B cell (primary cell): ENCODE results near the gene ZNF277. TPM values are rescaled to one million over a fixed set of nuclear protein-coding genes. Genes with fewer than 3 reads are reported as not detected.

Source experiments
- ATAC-seq: fragments of 200-7000 bp; cut with Tn5 transposase; one replicate; pipeline ENCODE4 v1.10.0; 2021; ENCODE audit warnings: low read depth, mild to moderate bottlenecking, moderate number of reproducible peaks, moderate library complexity
- CTCF ChIA-PET: fragments of 350-600 bp; sonication (Branson Sonifier 250); formaldehyde crosslinking; loops from one replicate; lab custom pipeline; 2021; ENCODE audit warnings: antibody characterized with exemption, inconsistent platforms; lab: Charles Lee
- POLR2A ChIA-PET: fragments of 350-600 bp; sonication (Branson Sonifier 250); formaldehyde crosslinking; loops from one replicate; lab custom pipeline; 2021; ENCODE audit warnings: antibody characterized with exemption; lab: Charles Lee
- DNase-seq: peaks from one replicate; pipeline ENCODE4 v3.0.0; 2013
- H2AFZ ChIP-seq: 2 replicates; pipeline ENCODE4 v1.6.1; 2012; ENCODE audit warnings: mild to moderate bottlenecking, low read depth, low read length; ENCODE audit not compliant: insufficient read depth, poor library complexity, severe bottlenecking
- H3K27ac ChIP-seq, 2 donors: 1 replicate in 1 of 2; 2 replicates in 1 of 2; pipeline ENCODE4 v1.5.1; 2012 to 2013; ENCODE audit warnings: low read length in 2 of 2, mild to moderate bottlenecking in 2 of 2, moderate library complexity in 1 of 2
- H3K27me3 ChIP-seq, 4 experiments: fragments of 200-600 bp in 1 of 4; sonication (generic) in 1 of 4; replicated peaks in 1 of 4; 1 replicate in 2 of 4; 2 replicates in 2 of 4; pipeline versions ENCODE4 v1.6.1 to v1.7.0; 2013 to 2016; ENCODE audit warnings: low read length in 3 of 4, mild to moderate bottlenecking in 2 of 4, mixed read lengths in 1 of 4, moderate library complexity in 1 of 4; ENCODE audit not compliant: insufficient read depth in 4 of 4, control insufficient read depth in 3 of 4; ENCODE audit errors: control extremely low read depth in 1 of 4
- H3K36me3 ChIP-seq, 2 experiments: replicated peaks in 1 of 2; 1 replicate in 1 of 2; 2 replicates in 1 of 2; pipeline versions ENCODE4 v1.6.1 to v1.7.1; 2013; ENCODE audit warnings: low read length in 1 of 2; ENCODE audit not compliant: insufficient read depth in 2 of 2, control insufficient read depth in 1 of 2; ENCODE audit errors: control extremely low read depth in 1 of 2, extremely low read depth in 1 of 2
- H3K4me1 ChIP-seq, 2 donors: fragments of 200-600 bp in 1 of 2; sonication (generic) in 1 of 2; 1 replicate in 1 of 2; 2 replicates in 1 of 2; pipeline versions ENCODE4 v1.5.1 to v1.6.1; 2013 to 2017; ENCODE audit warnings: low read length in 2 of 2; ENCODE audit not compliant: control insufficient read depth in 2 of 2, insufficient read depth in 2 of 2
- H3K4me2 ChIP-seq: replicated peaks from 2 replicates; pipeline ENCODE3; 2012; ENCODE audit warnings: mild to moderate bottlenecking, low read depth, low read length; ENCODE audit not compliant: poor library complexity, severe bottlenecking
- H3K4me3 ChIP-seq, 5 experiments: fragments of 200-600 bp in 1 of 5; sonication (generic) in 1 of 5; 1 replicate in 3 of 5; 2 replicates in 2 of 5; pipeline versions ENCODE4 v1.5.1 to v1.7.0; 2011 to 2016; ENCODE audit warnings: low read length in 4 of 5, mild to moderate bottlenecking in 4 of 5, low read depth in 2 of 5, control low read depth in 1 of 5, moderate library complexity in 1 of 5; ENCODE audit not compliant: insufficient read depth in 1 of 5; ENCODE audit errors: control extremely low read depth in 1 of 5, extremely low read depth in 1 of 5
- H3K79me2 ChIP-seq: fragments of 200-600 bp; sonication (generic); one replicate; pipeline ENCODE4 v1.6.0; 2016; ENCODE audit warnings: low read length; ENCODE audit not compliant: control insufficient read depth, insufficient read depth
- H3K9ac ChIP-seq: fragments of 200-600 bp; sonication (generic); 2 replicates; pipeline ENCODE4 v1.6.1; 2017; ENCODE audit warnings: mild to moderate bottlenecking, low read length, moderate library complexity
- H3K9me3 ChIP-seq, 3 donors: one replicate each; pipeline versions ENCODE4 v1.6.1 to v1.7.1; 2013; ENCODE audit warnings: low read length in 2 of 3; ENCODE audit not compliant: control insufficient read depth in 2 of 3, insufficient read depth in 1 of 3; ENCODE audit errors: control extremely low read depth in 1 of 3
- H4K20me1 ChIP-seq: 2 replicates; pipeline ENCODE4 v1.6.0; 2012; ENCODE audit warnings: mild to moderate bottlenecking, low read length; ENCODE audit not compliant: insufficient read depth, control insufficient read depth, poor library complexity, severe bottlenecking
- H3K27ac Mint-ChIP-seq: one replicate; pipeline ENCODE4 v1.8.0; 2021; ENCODE audit warnings: mixed read lengths
- H3K27me3 Mint-ChIP-seq: one replicate; pipeline ENCODE4 v1.8.0; 2021; ENCODE audit warnings: mixed read lengths
- H3K4me1 Mint-ChIP-seq: one replicate; pipeline ENCODE4 v1.8.0; 2021; ENCODE audit warnings: mixed read lengths
- H3K4me3 Mint-ChIP-seq: one replicate; pipeline ENCODE4 v1.8.0; 2021; ENCODE audit warnings: mixed read lengths
- H3K9me3 Mint-ChIP-seq: one replicate; pipeline ENCODE4 v1.8.0; 2022; ENCODE audit warnings: mixed read lengths; ENCODE audit not compliant: insufficient read depth
- CTCF ChIP-seq: fragments of 200-600 bp; IDR thresholded peaks from one replicate; pipeline ENCODE4 v1.8.0; 2022; ENCODE audit warnings: antibody characterized with exemption, mild to moderate bottlenecking
- EZH2 ChIP-seq: IDR thresholded peaks from 2 replicates; pipeline ENCODE4 v1.6.1; 2012; ENCODE audit warnings: borderline replicate concordance, low read depth, mild to moderate bottlenecking, moderate library complexity, low read length; ENCODE audit not compliant: insufficient read depth, poor library complexity, severe bottlenecking
- WGBS: methylation state at CpG from one replicate; pipeline ENCODE4 v1.1.5; 2013; ENCODE audit warnings: missing lambda C conversion rate; ENCODE audit not compliant: insufficient coverage; 5-methylcytosine and 5-hydroxymethylcytosine counted together
- intact Hi-C: fragments of 100-400 bp; cut with micrococcal nuclease; formaldehyde crosslinking; loops from one replicate; pipeline ENCODE4 v1.10.0; 2022
- polyA plus RNA-seq: library from polyadenylated mRNA; depleted of rRNA; stranded (reverse); fragments of >200 nt; gene quantifications from 2 replicates; pipeline ENCODE4 v1.2.3, GENCODE V29; 2012
- total RNA-seq, 2 donors: library from RNA; stranded (reverse); fragments of 120-200 nt in 1 of 2; gene quantifications; 1 replicate in 1 of 2; 2 replicates in 1 of 2; pipeline versions ENCODE4 v1.2.3 to v1.2.4, GENCODE V29; 2013 to 2022

Gene ZNF277
- total and polyA plus RNA-seq, 2 donors (not counting 1 experiment from before 2014, with no cell fraction given), result 9.5 to 18.6 TPM

GRCh38 chr7:112232212-112232978 lies 25.9 kb downstream of the ZNF277 start:
- DNase-seq (no peak), ATAC-seq (no peak)
- Histone ChIP-seq H3K9me3 (peaks cover 0 to 6% (median 1%) of the 10 kb centered on the region in 3 donors), H3K4me3 (no peak overlapping the region), H3K9ac (no peak overlapping the region), H2AFZ (no peak overlapping the region), H3K79me2 (peaks cover 57% of the 10 kb centered on the region), H3K4me1 (no peaks in the 10 kb centered on the region), H3K27me3 (no peaks in the 10 kb centered on the region), H4K20me1 (peaks cover 12% of the 10 kb centered on the region), H3K27ac (no peak overlapping the region), H3K4me2 (no peak overlapping the region), H3K36me3 (no peaks in the 10 kb centered on the region)
- no CpG with 5 or more reads among the region's 4 CpGs for WGBS
- H3K27ac Mint-ChIP-seq, result no peak overlapping the region
- peaks cover 13% of the 10 kb centered on the region for H3K4me1 Mint-ChIP-seq
- H3K9me3 Mint-ChIP-seq, result peaks cover 2% of the 10 kb centered on the region
- H3K27me3 Mint-ChIP-seq, result no peaks in the 10 kb centered on the region
- POLR2A ChIA-PET, result no interaction called here
- intact Hi-C loops, result no loop called here
- CTCF ChIA-PET, result no interaction called here
- no peak for TF ChIP-seq EZH2
- no peak for TF ChIP-seq CTCF
- no peak overlapping the region for H3K4me3 Mint-ChIP-seq

DNA sequence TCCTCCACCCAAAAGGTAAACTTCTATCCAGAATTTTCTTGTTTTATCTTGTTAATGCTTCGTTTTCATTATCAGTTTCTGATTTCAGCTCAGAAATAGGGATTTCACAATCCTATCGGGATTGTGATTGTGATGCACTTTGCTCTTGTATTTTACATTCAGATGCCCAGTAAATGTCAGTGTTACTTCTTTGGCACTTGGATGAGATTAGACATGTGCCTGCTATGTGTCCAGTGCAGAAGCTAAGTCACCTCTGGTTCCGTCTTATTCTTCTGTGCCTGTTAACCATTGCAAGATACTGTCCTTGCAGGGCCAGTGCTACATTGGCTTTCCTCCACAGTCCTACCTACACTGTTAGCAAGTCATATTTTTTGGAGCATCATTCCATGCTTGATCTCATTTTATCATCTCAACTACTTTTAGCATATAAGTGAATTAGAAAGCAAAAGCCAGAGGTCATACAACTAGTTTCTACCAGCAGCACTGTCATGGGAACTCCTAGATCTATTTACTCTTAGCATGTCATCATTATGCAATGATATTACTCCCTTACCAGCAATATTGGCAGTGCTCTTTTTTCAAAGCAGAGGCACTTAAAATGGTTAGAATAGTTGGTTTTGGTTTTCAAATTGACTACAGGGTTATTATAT lies 26.7 kb downstream of the ZNF277 start:
- TF ChIP-seq CTCF, result no peak
- no peak for TF ChIP-seq EZH2
- H3K4me1 Mint-ChIP-seq, result peaks cover 11% of the 10 kb centered on the region

More for the DNA sequence above, 26.7 kb downstream of the ZNF277 start:
- H3K27ac ChIP-seq, result no peak overlapping the region
- DNase-seq, result no peak
- H2AFZ ChIP-seq, result no peak overlapping the region
- Mint-ChIP-seq H3K27me3 (no peaks in the 10 kb centered on the region), H3K4me3 (no peak overlapping the region), H3K9me3 (peaks cover 2% of the 10 kb centered on the region), H3K27ac (no peak overlapping the region)
- intact Hi-C loops, result no loop called here
- H3K79me2 ChIP-seq, result peaks cover 57% of the 10 kb centered on the region
- POLR2A ChIA-PET, result no interaction called here
- H3K9me3 ChIP-seq, result peaks cover under 1 to 6% (median 1%) of the 10 kb centered on the region in 3 donors
- H3K4me1 ChIP-seq, result no peaks in the 10 kb centered on the region
- H3K4me2 ChIP-seq, result no peak overlapping the region
- CTCF ChIA-PET, result no interaction called here
- no peak overlapping the region for H3K4me3 ChIP-seq
- no peak for ATAC-seq
- H3K9ac ChIP-seq, result no peak overlapping the region
- H3K36me3 ChIP-seq, result no peaks in the 10 kb centered on the region
- WGBS, result 100% methylated on average over 2 of the region's 3 CpGs
- no peaks in the 10 kb centered on the region for H3K27me3 ChIP-seq
- H4K20me1 ChIP-seq, result peaks cover 12% of the 10 kb centered on the region
